GM19468 (cell line): ENCODE results near the gene MCF2L.
"Not testable (repeated sequence)": the region's sequence is repeated elsewhere in the genome, so short reads cannot be mapped to it uniquely, and the experiment has no call there.

ENCODE experiments used
- ATAC-seq: cut with Tn5 transposase; IDR thresholded peaks from one replicate; pipeline ENCODE4 v1.9.1; 2021; ENCODE audit warnings: mild to moderate bottlenecking, moderate library complexity, moderate number of reproducible peaks; ENCODE audit not compliant: unreplicated experiment; ENCODE audit errors: extremely low read depth

The MCF2L gene

DNA sequence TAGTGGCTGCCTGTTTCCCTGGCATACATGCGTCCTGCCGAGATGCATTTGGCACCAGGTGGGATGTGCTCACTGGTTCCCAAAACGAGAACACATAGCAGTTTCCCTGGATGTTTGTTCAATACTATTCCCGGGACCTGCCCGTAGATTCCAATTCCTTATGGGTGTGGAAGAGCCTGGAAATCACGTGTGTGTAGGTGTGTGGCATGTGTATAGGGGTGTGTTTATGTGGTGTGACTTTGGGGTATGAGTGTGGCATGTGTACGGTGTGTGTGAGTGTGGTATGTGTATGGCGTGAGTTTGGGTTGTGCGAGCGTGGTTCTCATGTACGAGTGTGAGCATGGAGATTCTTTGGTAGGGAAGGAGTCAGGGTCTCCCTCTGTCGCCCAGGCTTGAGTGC lies 133.7 kb downstream of the MCF2L start:
- ATAC-seq: no peak

DNA sequence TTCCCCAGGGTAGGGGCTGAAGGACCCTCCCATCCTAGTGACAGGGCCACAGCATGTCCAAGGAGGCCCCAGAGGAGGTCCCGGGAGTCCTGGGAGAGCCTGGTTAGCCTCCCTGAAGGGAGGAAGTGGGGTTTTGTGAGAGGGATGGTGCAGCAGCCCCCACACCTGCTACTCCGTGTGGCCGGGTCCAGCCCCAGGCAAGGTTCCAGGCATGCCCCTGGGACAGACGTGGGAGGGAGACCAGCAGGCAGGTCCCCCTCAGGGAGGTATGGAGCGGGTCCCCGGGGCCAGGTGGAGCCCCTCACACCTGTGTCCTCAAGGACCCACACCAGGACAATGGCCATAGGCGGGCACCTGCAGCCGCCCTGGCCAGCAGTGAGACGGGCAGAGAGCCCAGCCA lies 134.6 kb downstream of the MCF2L start:
- no peak for ATAC-seq

DNA sequence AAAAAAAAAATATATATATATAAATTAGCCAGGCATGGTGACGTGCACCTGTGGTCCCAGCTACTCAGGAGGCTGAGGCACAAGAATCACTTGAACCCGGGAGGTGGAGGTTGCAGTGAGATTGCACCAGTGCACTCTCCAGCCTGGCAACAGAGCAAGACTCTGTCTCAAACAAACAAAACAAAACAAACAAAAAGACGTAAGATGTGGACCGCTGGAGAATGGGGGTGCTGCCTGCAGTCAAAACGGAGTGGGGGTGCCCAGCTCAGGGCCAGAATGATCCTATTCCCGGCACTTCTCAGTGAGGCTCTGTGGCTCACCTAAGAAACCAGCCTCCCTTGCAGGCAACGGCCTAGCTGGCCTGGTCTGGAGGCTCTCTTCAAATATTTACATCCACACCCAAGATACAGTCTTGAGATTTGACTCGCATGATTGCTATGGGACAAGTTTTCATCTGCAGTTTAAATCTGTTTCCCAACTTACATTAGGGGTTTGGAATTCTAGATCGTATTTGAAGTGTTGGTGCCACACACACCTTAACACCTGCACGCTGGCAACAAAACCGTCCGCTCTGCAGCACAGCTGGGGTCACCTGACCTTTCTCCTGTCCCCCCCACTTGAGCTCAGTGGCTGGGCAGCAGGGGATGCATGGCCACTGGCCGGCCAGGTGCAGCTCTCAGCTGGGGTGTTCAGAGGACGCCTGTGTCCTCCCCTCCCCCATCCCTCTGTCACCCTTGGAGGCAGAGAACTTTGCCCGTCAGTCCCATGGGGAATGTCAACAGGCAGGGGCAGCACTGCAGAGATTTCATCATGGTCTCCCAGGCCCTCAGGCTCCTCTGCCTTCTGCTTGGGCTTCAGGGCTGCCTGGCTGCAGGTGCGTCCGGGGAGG lies 136.3 kb downstream of the MCF2L start, which contains the start of gene F7:
Gene F7, plus strand, starts transcription at position 760 of the 889 bp plus-strand sequence. Its CDS starts 51 bp downstream, at position 811.
- no peak for ATAC-seq

DNA sequence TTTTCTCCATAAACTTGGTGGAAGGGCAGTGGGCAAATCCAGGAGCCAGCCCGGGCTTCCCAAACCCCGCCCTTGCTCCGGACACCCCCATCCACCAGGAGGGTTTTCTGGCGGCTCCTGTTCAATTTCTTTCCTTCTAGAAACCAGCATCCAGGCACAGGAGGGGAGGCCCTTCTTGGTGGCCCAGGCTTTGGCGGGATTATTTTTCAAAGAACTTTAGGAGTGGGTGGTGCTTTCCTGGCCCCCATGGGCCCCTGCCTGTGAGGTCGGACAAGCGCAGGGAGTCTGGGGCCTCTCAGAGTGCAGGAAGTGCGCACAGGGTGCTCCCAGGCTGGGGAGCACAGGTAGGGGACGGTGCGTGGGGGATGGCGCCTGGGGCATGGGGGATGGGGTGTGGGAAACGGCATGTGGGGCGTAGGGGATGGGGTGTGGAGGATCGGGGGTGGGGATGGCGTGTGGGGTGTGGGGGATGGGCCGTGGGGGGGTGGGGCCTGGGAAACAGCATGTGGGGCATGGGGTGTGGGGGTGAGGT lies 137.0 kb downstream of the MCF2L start:
- no peak for ATAC-seq

- no peak for ATAC-seq
Measured at GRCh38 chr13:113106711-113107351, 137.8 kb downstream of the MCF2L start.

DNA sequence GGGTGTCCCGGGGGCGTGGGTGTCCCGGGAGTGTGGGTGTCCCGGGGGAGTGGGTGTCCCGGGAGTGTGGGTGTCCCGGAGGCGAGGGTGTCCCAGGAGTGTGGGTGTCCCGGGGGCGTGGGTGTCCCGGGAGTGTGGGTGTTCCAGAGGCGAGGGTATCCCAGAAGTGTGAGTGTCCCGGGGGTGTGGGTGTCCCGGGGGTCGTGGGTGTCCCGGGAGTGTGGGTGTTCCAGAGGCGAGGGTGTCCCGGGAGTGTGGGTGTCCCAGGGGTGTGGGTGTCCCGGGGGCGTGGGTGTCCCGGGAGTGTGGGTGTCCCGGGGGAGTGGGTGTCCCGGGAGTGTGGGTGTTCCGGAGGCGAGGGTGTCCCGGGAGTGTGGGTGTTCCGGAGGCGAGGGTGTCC lies 139.5 kb downstream of the MCF2L start:
- not testable (repeated sequence) for ATAC-seq

- ATAC-seq: no peak
Measured at GRCh38 chr13:113109151-113110047, 140.4 kb downstream of the MCF2L start.

DNA sequence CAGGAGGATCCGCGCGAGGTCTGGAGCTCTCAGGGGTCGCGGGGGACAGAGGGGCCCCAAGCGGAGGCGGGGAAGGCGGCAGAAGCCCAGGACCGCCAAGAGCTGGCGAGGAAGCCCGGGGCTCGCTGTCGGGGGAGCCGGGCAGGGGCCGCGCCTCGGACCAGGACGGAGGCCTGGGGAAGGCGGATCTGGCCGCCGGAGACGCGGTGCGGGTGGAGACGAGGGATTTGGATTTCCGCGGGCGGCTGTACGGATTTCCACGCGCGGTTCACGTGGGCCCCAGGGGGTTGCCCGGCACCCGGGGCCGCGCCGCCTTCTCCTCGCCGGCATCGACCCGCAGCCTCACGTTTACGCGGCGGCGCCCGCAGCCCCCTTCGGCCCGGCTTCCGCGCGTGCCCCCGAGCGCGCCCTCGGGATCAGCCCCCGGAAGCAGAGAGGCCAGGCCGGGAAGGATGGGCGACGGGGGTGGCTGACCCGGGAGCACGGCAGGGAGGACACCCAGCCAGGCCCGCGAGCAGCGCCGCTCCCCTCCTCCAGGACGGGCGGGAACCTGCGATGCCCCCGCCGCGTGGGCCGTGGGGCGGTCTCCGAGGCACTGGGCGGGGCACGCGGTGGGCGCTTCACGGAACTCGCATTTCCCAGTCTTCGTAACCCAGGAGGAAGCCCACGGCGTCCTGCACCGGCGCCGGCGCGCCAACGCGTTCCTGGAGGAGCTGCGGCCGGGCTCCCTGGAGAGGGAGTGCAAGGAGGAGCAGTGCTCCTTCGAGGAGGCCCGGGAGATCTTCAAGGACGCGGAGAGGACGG lies 141.2 kb downstream of the MCF2L start:
- no peak for ATAC-seq

GRCh38 chr13:113110852-113111315 lies 141.9 kb downstream of the MCF2L start:
- ATAC-seq: no peak

DNA sequence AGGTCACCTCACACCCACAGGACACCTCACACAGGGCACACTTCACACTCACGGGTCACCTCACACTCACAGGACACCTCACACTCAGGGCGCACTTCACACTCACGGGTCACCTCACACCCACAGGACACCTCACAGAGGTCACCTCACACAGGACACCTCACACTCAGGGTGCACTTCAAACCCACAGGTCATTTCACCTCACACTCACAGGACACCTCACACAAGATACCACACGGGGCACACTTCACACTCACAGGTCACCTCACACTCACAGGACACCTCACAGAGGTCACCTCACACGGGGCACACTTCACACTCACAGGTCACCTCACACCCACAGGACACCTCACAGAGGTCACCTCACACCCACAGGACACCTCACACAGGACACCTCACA lies 142.8 kb downstream of the MCF2L start:
- ATAC-seq: not testable (repeated sequence)

DNA sequence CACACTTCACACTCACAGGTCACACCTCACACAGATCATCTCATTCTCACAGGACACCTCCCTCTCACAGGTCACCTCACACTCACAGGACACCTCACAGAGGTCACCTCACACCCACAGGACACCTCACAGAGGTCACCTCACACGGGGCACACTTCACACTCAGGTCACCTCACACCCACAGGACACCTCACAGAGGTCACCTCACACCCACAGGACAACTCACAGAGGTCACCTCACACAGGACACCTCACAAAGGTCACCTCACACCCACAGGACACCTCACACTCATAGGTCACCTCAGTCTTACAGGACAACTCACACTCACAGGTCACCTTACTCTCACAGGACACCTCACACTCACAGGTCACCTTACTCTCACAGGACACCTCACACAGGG lies 143.5 kb downstream of the MCF2L start:
- ATAC-seq: not testable (repeated sequence)

DNA sequence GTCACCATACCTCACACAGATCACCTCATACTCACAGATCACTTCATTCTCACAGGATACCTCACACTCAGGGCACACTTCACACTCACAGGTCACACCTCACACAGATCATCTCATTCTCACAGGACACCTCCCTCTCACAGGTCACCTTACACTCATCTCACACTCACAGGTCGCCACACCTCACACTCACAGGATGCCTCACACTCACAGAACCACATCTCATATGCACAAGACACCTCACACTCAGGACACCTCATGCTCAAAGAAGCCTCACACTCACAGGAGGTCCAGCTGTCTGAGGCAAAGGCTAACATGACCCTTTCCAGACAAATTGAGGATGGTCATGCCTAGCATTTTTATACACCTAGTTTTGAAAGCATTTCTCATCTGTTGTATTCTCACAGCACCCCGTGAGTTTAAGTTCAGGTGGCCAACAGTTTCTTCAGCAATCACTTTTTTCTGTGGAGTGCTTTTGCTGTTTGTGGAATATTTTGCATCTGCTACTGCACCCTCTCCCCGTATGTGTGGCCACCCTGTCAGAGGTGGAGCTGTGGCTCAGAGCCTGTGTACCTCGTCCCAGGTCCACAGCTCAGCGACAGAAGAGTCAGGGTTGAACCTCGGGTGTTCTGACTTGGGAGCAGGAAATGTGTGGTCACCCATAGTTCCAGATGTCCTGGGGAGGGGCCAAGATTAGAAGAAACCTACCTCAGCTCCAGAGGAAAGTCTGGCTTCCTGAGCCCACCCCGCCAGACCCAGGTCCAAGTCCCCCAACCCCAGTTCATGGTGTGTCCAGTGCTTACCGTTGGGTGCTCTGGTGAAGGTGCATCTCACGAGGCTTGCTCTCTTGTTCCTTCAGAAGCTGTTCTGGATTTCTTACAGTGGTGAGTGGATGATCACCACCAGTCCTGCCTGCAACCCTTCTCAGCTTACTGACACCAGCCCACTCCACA lies 144.2 kb downstream of the MCF2L start:
- ATAC-seq: no peak

DNA sequence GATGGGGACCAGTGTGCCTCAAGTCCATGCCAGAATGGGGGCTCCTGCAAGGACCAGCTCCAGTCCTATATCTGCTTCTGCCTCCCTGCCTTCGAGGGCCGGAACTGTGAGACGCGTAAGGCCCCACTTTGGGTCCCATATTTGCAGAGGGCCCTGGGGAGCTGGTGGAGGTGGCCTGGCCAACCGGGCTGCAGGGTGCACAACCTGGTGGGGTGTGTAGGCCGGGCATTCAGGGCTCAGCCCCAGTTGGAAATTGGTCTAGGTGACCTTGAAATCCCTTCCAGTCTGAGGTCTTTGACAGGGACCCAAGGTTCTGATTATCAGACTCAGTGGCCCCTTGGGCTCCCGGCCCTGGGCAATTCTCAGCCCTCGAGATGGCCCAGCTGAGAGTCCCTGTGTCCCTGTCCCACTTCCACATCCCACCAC lies 144.8 kb downstream of the MCF2L start:
- no peak for ATAC-seq

- ATAC-seq: no peak
Measured at GRCh38 chr13:113114511-113115362, 145.7 kb downstream of the MCF2L start.

DNA sequence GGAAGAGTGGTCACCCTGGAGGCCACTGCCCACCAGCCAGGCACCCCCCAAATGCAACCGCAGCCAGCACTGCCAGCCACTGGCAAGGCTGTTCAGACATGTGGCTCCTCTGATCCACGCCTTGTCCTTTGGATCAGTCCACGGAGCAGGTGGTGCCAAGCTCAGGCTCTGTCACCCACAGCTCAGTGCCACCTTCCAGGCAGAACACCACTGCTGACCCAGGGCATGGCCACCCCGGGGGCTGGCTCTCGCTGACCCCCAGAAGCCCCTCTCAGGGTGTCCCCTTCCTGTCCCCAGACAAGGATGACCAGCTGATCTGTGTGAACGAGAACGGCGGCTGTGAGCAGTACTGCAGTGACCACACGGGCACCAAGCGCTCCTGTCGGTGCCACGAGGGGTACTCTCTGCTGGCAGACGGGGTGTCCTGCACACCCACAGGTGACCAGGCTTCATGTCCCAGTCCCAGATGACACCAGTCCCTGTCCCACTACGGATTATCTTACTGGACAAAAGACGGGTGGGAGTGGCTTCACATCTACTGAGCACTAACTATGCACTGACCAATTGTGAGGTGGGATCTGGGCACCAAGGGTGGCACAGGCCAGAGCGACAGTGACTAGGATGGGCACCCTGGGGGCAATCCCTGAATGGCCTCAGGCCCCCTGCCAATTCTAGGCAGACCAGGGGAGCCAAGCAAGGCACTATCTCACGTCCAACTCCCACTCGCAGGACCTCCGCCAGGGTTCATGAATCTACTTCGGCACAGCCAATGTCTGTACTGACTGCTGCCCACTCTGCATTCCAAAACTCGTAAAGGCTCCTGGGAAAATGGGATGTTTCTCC lies 146.6 kb downstream of the MCF2L start:
- ATAC-seq: no peak

GRCh38 chr13:113116206-113116800 lies 147.3 kb downstream of the MCF2L start:
- ATAC-seq: no peak
